GM23338 (cell line): ENCODE data around the gene EIF4G3. TPM values are rescaled to one million over a fixed set of nuclear protein-coding genes. Genes with fewer than 3 reads are reported as not detected.
"Not testable (repeated sequence)": the region's sequence is repeated elsewhere in the genome, so short reads cannot be mapped to it uniquely, and the experiment has no call there.

Source experiments
- ATAC-seq: fragments of 200-7000 bp; cut with Tn5 transposase; 3 replicates; pipeline ENCODE4 v1.9.1; 2020
- DNase-seq: peaks from one replicate; pipeline ENCODE4 v3.0.0-alpha.2; 2015; ENCODE audit warnings: low spot score
- H2AFZ ChIP-seq: fragments of 200-600 bp; sonication (generic); 2 replicates; pipeline ENCODE4 v1.8.0; 2016; ENCODE audit warnings: antibody characterized with exemption, mild to moderate bottlenecking, moderate library complexity
- H3F3A ChIP-seq: fragments of 200-600 bp; sonication (generic); replicated peaks from 2 replicates; pipeline ENCODE4 v1.8.0; 2017; ENCODE audit warnings: antibody characterized with exemption, mixed run types, low read depth
- H3K27ac ChIP-seq: fragments of 200-600 bp; sonication (generic); 2 replicates; pipeline ENCODE4 v1.6.1; 2016; ENCODE audit warnings: low read depth
- H3K27me3 ChIP-seq: fragments of 200-600 bp; sonication (generic); 2 replicates; pipeline ENCODE4 v1.8.0; 2016; ENCODE audit warnings: mild to moderate bottlenecking, mixed run types, moderate library complexity; ENCODE audit not compliant: insufficient read depth
- H3K36me3 ChIP-seq: fragments of 200-600 bp; sonication (generic); 2 replicates; pipeline ENCODE4 v1.8.0; 2016; ENCODE audit warnings: mild to moderate bottlenecking; ENCODE audit not compliant: insufficient read depth
- H3K4me1 ChIP-seq: fragments of 200-600 bp; sonication (generic); 2 replicates; pipeline ENCODE4 v1.8.0; 2016; ENCODE audit warnings: mild to moderate bottlenecking, moderate library complexity; ENCODE audit not compliant: insufficient read depth
- H3K4me2 ChIP-seq: fragments of 200-600 bp; sonication (generic); 2 replicates; pipeline ENCODE4 v1.7.1; 2017; ENCODE audit warnings: mixed run types
- H3K4me3 ChIP-seq: fragments of 200-600 bp; sonication (generic); 2 replicates; pipeline ENCODE4 v1.6.1; 2016; ENCODE audit warnings: mixed run types
- H3K79me2 ChIP-seq: fragments of 200-600 bp; sonication (generic); replicated peaks from 2 replicates; pipeline ENCODE4 v1.8.0; 2017; ENCODE audit warnings: mild to moderate bottlenecking; ENCODE audit not compliant: insufficient read depth
- H3K9me2 ChIP-seq: fragments of 200-600 bp; sonication (generic); 2 replicates; pipeline ENCODE4 v1.8.0; 2017; ENCODE audit not compliant: insufficient read depth
- H4K20me1 ChIP-seq: fragments of 200-600 bp; sonication (generic); replicated peaks from 2 replicates; pipeline ENCODE4 v1.8.0; 2017; ENCODE audit warnings: mild to moderate bottlenecking; ENCODE audit not compliant: insufficient read depth
- H3K27ac Mint-ChIP-seq: 2 replicates; pipeline ENCODE4 v1.8.0; 2020; ENCODE audit warnings: inconsistent platforms, mild to moderate bottlenecking, moderate library complexity, mixed read lengths
- H3K27me3 Mint-ChIP-seq: 3 replicates; pipeline ENCODE4 v1.8.0; 2022; ENCODE audit warnings: low read depth, mild to moderate bottlenecking, moderate library complexity, mixed read lengths, inconsistent platforms; ENCODE audit not compliant: insufficient read depth, poor library complexity
- H3K36me3 Mint-ChIP-seq: 3 replicates; pipeline ENCODE4 v1.8.0; 2021; ENCODE audit warnings: low read depth, mild to moderate bottlenecking, inconsistent platforms, moderate library complexity, mixed read lengths
- H3K4me1 Mint-ChIP-seq: 3 replicates; pipeline ENCODE4 v1.8.0; 2020; ENCODE audit warnings: mild to moderate bottlenecking, inconsistent platforms, mixed read lengths
- H3K4me3 Mint-ChIP-seq: 3 replicates; pipeline ENCODE4 v1.8.0; 2021; ENCODE audit warnings: moderate library complexity, mild to moderate bottlenecking, inconsistent platforms, mixed read lengths
- H3K9me3 Mint-ChIP-seq: 3 replicates; pipeline ENCODE4 v1.8.0; 2020; ENCODE audit warnings: moderate library complexity, mild to moderate bottlenecking, inconsistent platforms, mixed read lengths
- NANOG ChIP-seq: IDR thresholded peaks from 2 replicates; pipeline ENCODE4 v1.6.1; 2016; ENCODE audit warnings: antibody characterized with exemption, borderline replicate concordance
- polyA plus RNA-seq: library from polyadenylated mRNA; unstranded; fragments of >200 nt; fragmentation: Nextera tagmentation; extraction: Ambion mirVana; gene quantifications from 2 replicates; pipeline ENCODE4 v1.2.1, GENCODE V29; 2016
- total RNA-seq: library from RNA; depleted of rRNA; stranded (reverse); fragments of >200 nt; shearing (Covaris generic); gene quantifications from 2 replicates; pipeline ENCODE4 v1.2.3, GENCODE V29; 2014
- TF ChIP-seq, protein P1 (sequence below): fragments of 250-450 bp; sonication (Bioruptor Pico); IDR thresholded peaks from 2 replicates; pipeline ENCODE4 v1.5.0; 2020; ENCODE audit warnings: mild to moderate bottlenecking, moderate library complexity
- TF ChIP-seq, protein P2 (sequence below): IDR thresholded peaks from 2 replicates; pipeline ENCODE4 v1.6.1; 2016; ENCODE audit warnings: antibody characterized with exemption

The EIF4G3 gene
- total and polyA plus RNA-seq, 2 experiments from 2014 or later = 37.9 to 68.1 TPM

DNA sequence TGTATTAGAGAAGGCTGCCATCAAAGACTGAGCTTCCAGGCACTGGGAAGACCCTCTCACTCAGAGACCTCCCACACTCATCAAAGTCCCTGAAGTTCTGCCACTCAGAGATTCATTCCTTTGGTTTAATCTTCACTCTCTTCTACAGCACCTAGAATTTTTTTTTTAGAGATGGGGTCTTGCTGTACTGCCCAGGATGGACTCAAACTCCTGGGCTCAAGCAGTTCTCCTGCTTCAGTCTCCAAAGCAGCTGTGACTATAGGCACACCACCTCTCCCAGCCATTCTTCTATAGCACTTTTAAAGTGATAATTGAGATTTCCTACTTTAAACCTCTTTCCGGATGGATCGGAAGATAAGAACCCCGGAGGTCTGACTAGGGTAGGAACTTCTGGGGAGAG, 385.9 kb downstream of the EIF4G3 start (continued):
- TF ChIP-seq, protein P1, sequence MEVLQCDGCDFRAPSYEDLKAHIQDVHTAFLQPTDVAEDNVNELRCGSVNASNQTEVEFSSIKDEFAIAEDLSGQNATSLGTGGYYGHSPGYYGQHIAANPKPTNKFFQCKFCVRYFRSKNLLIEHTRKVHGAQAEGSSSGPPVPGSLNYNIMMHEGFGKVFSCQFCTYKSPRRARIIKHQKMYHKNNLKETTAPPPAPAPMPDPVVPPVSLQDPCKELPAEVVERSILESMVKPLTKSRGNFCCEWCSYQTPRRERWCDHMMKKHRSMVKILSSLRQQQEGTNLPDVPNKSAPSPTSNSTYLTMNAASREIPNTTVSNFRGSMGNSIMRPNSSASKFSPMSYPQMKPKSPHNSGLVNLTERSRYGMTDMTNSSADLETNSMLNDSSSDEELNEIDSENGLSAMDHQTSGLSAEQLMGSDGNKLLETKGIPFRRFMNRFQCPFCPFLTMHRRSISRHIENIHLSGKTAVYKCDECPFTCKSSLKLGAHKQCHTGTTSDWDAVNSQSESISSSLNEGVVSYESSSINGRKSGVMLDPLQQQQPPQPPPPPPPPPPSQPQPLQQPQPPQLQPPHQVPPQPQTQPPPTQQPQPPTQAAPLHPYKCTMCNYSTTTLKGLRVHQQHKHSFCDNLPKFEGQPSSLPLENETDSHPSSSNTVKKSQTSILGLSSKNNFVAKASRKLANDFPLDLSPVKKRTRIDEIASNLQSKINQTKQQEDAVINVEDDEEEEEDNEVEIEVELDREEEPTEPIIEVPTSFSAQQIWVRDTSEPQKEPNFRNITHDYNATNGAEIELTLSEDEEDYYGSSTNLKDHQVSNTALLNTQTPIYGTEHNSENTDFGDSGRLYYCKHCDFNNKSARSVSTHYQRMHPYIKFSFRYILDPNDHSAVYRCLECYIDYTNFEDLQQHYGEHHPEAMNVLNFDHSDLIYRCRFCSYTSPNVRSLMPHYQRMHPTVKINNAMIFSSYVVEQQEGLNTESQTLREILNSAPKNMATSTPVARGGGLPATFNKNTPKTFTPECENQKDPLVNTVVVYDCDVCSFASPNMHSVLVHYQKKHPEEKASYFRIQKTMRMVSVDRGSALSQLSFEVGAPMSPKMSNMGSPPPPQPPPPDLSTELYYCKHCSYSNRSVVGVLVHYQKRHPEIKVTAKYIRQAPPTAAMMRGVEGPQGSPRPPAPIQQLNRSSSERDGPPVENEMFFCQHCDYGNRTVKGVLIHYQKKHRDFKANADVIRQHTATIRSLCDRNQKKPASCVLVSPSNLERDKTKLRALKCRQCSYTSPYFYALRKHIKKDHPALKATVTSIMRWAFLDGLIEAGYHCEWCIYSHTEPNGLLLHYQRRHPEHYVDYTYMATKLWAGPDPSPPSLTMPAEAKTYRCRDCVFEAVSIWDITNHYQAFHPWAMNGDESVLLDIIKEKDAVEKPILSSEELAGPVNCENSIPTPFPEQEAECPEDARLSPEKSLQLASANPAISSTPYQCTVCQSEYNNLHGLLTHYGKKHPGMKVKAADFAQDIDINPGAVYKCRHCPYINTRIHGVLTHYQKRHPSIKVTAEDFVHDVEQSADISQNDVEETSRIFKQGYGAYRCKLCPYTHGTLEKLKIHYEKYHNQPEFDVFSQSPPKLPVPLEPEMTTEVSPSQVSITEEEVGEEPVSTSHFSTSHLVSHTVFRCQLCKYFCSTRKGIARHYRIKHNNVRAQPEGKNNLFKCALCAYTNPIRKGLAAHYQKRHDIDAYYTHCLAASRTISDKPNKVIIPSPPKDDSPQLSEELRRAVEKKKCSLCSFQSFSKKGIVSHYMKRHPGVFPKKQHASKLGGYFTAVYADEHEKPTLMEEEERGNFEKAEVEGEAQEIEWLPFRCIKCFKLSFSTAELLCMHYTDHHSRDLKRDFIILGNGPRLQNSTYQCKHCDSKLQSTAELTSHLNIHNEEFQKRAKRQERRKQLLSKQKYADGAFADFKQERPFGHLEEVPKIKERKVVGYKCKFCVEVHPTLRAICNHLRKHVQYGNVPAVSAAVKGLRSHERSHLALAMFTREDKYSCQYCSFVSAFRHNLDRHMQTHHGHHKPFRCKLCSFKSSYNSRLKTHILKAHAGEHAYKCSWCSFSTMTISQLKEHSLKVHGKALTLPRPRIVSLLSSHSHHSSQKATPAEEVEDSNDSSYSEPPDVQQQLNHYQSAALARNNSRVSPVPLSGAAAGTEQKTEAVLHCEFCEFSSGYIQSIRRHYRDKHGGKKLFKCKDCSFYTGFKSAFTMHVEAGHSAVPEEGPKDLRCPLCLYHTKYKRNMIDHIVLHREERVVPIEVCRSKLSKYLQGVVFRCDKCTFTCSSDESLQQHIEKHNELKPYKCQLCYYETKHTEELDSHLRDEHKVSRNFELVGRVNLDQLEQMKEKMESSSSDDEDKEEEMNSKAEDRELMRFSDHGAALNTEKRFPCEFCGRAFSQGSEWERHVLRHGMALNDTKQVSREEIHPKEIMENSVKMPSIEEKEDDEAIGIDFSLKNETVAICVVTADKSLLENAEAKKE (CRISPR knock-in tag) = no peak
- TF ChIP-seq, protein P2, sequence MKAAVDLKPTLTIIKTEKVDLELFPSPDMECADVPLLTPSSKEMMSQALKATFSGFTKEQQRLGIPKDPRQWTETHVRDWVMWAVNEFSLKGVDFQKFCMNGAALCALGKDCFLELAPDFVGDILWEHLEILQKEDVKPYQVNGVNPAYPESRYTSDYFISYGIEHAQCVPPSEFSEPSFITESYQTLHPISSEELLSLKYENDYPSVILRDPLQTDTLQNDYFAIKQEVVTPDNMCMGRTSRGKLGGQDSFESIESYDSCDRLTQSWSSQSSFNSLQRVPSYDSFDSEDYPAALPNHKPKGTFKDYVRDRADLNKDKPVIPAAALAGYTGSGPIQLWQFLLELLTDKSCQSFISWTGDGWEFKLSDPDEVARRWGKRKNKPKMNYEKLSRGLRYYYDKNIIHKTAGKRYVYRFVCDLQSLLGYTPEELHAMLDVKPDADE = no peak
- no peak for TF ChIP-seq NANOG

DNA sequence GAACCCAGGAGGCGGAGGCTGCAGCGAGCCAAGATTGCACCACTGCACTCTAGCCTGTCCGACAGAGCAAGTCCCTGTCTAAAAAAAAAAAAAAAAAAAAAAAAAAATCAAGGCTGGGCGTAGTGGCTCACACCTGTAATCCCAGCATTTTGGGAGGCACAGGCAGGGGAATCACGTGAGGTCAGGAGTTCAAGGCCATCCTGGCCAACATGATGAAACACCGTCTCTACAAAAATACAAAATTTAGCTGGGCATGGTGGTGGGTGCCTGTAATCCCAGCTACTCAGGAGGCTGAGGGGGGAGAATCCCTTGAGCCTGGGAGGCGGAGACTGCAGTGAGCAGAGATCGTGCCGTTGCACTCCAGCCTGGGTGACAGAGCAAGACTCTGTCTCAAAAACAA, 387.1 kb downstream of the EIF4G3 start:
- H3K4me3 Mint-ChIP-seq, H3K4me3 ChIP-seq, H3K36me3 ChIP-seq, DNase-seq, H3K27ac Mint-ChIP-seq, H3K36me3 Mint-ChIP-seq, H3K27me3 ChIP-seq, H3K9me2 ChIP-seq, ATAC-seq, H3K4me2 ChIP-seq, H3K27ac ChIP-seq, H2AFZ ChIP-seq, H3K9me3 Mint-ChIP-seq: not testable (repeated sequence)
- peaks cover 16% of the 10 kb centered on the region for H3K79me2 ChIP-seq
- H3K27me3 Mint-ChIP-seq = peaks cover 13% of the 10 kb centered on the region
- H3K4me1 ChIP-seq = peaks cover 17% of the 10 kb centered on the region
- H3K4me1 Mint-ChIP-seq = peaks cover 12% of the 10 kb centered on the region
- peaks cover 13% of the 10 kb centered on the region for H4K20me1 ChIP-seq
- H3F3A ChIP-seq = peaks cover 19% of the 10 kb centered on the region
